ENCODE measurements around the gene COL18A1.

COL18A1 gene

GRCh38 chr21:45388011-45388521 is 16.9 kb upstream of the COL18A1 start:
- Histone ChIP-seq H3K4me3 (ENCODE audit: low read length) (no peak overlapping the region), H3K79me2 (ENCODE audit: low read length) (no peaks in the 10 kb centered on the region), H3K4me1 (ENCODE audit: low read length) (no peaks in the 10 kb centered on the region), H3K36me3 (replicated peaks; ENCODE audit: low read depth, low read length) (no peaks in the 10 kb centered on the region), H3K9ac (ENCODE audit: low read length) (no peak overlapping the region), H3K9me3 (ENCODE audit: insufficient read depth, low read length) (no peaks in the 10 kb centered on the region), H2AFZ (ENCODE audit: low read depth, low read length) (no peak overlapping the region), H3K4me2 (ENCODE audit: low read length) (no peak overlapping the region), H3K27ac (ENCODE audit: low read length) (no peak overlapping the region), H4K20me1 (ENCODE audit: insufficient read depth, low read length) (no peaks in the 10 kb centered on the region), H3K27me3 (ENCODE audit: low read depth, low read length) (no peaks in the 10 kb centered on the region; the same call in 1 of the 2 replicates)
- no peak for TF ChIP-seq EZH2phosphoT487 (IDR thresholded peaks at IDR 0.05; ENCODE audit: low read depth)

- no peak overlapping the region for H3K27ac ChIP-seq (ENCODE audit: low read length)
- no peak overlapping the region for H3K4me3 ChIP-seq (ENCODE audit: low read length)
- H3K9me3 ChIP-seq (ENCODE audit: insufficient read depth, low read length) = no peaks in the 10 kb centered on the region
- TF ChIP-seq EZH2phosphoT487 (IDR thresholded peaks at IDR 0.05; ENCODE audit: low read depth) (no peak), CTCF (IDR thresholded peaks at IDR 0.05; ENCODE audit: low read depth, low read length) (no peak)
- no peaks in the 10 kb centered on the region for H3K79me2 ChIP-seq (ENCODE audit: low read length)
- H3K4me1 ChIP-seq (ENCODE audit: low read length) = no peaks in the 10 kb centered on the region
- no peak overlapping the region for H3K4me2 ChIP-seq (ENCODE audit: low read length)
- H3K27me3 ChIP-seq (ENCODE audit: low read depth, low read length) = no peaks in the 10 kb centered on the region; the same call in 1 of the 2 replicates
- no peaks in the 10 kb centered on the region for H4K20me1 ChIP-seq (ENCODE audit: insufficient read depth, low read length)
- H3K36me3 ChIP-seq (replicated peaks; ENCODE audit: low read depth, low read length) = no peaks in the 10 kb centered on the region
- H3K9ac ChIP-seq (ENCODE audit: low read length) = no peak overlapping the region
- H2AFZ ChIP-seq (ENCODE audit: low read depth, low read length) = no peak overlapping the region
Measured at GRCh38 chr21:45388611-45389296, 16.2 kb upstream of the COL18A1 start.

GRCh38 chr21:45390121-45390751 is 14.7 kb upstream of the COL18A1 start:
- no peak overlapping the region for H3K9ac ChIP-seq (ENCODE audit: low read length)
- no peaks in the 10 kb centered on the region for H3K4me1 ChIP-seq (ENCODE audit: low read length)
- no peak overlapping the region for H2AFZ ChIP-seq (ENCODE audit: low read depth, low read length)
- H4K20me1 ChIP-seq (ENCODE audit: insufficient read depth, low read length) = no peaks in the 10 kb centered on the region
- H3K27me3 ChIP-seq (ENCODE audit: low read depth, low read length) = no peaks in the 10 kb centered on the region; the same call in 1 of the 2 replicates
- H3K9me3 ChIP-seq (ENCODE audit: insufficient read depth, low read length) = no peaks in the 10 kb centered on the region
- no peaks in the 10 kb centered on the region for H3K36me3 ChIP-seq (replicated peaks; ENCODE audit: low read depth, low read length)
- no peaks in the 10 kb centered on the region for H3K79me2 ChIP-seq (ENCODE audit: low read length)
- H3K4me2 ChIP-seq (ENCODE audit: low read length) = no peak overlapping the region
- no peak overlapping the region for H3K4me3 ChIP-seq (ENCODE audit: low read length)
- H3K27ac ChIP-seq (ENCODE audit: low read length) = no peak overlapping the region
- TF ChIP-seq CTCF (IDR thresholded peaks at IDR 0.05; ENCODE audit: low read depth, low read length) (no peak), EZH2phosphoT487 (IDR thresholded peaks at IDR 0.05; ENCODE audit: low read depth) (no peak)

GRCh38 chr21:45390831-45391742 is 13.9 kb upstream of the COL18A1 start:
- no peaks in the 10 kb centered on the region for H3K4me1 ChIP-seq (ENCODE audit: low read length)
- H3K79me2 ChIP-seq (ENCODE audit: low read length) = no peaks in the 10 kb centered on the region
- H2AFZ ChIP-seq (ENCODE audit: low read depth, low read length) = no peak overlapping the region
- H3K27ac ChIP-seq (ENCODE audit: low read length) = no peak overlapping the region
- TF ChIP-seq CTCF (IDR thresholded peaks at IDR 0.05; ENCODE audit: low read depth, low read length) (no peak), EZH2phosphoT487 (IDR thresholded peaks at IDR 0.05; ENCODE audit: low read depth) (no peak)
- H3K27me3 ChIP-seq (ENCODE audit: low read depth, low read length) = no peaks in the 10 kb centered on the region; the same call in 1 of the 2 replicates
- H3K9me3 ChIP-seq (ENCODE audit: insufficient read depth, low read length) = no peaks in the 10 kb centered on the region
- H3K9ac ChIP-seq (ENCODE audit: low read length) = no peak overlapping the region
- H3K36me3 ChIP-seq (replicated peaks; ENCODE audit: low read depth, low read length) = no peaks in the 10 kb centered on the region
- no peak overlapping the region for H3K4me2 ChIP-seq (ENCODE audit: low read length)
- no peak overlapping the region for H3K4me3 ChIP-seq (ENCODE audit: low read length)
- H4K20me1 ChIP-seq (ENCODE audit: insufficient read depth, low read length) = no peaks in the 10 kb centered on the region

Measured in OCI-LY3 (cell line).